Renal cortical epithelial cell (primary cell): ENCODE data around the gene KCNA5. TPM values are rescaled to one million over a fixed set of nuclear protein-coding genes. Genes with fewer than 3 reads are reported as not detected.

Source experiments
- DNase-seq: peaks from one replicate; pipeline ENCODE4 v3.0.0-alpha.2; 2011; ENCODE audit warnings: low read depth
- total RNA-seq: library from RNA; depleted of rRNA; stranded (reverse); fragments of >200 nt; gene quantifications from 2 replicates; pipeline ENCODE4 v1.2.3, GENCODE V29; 2014

KCNA5 gene
- total RNA-seq, 1 donor from 2014 or later = not detected

DNA sequence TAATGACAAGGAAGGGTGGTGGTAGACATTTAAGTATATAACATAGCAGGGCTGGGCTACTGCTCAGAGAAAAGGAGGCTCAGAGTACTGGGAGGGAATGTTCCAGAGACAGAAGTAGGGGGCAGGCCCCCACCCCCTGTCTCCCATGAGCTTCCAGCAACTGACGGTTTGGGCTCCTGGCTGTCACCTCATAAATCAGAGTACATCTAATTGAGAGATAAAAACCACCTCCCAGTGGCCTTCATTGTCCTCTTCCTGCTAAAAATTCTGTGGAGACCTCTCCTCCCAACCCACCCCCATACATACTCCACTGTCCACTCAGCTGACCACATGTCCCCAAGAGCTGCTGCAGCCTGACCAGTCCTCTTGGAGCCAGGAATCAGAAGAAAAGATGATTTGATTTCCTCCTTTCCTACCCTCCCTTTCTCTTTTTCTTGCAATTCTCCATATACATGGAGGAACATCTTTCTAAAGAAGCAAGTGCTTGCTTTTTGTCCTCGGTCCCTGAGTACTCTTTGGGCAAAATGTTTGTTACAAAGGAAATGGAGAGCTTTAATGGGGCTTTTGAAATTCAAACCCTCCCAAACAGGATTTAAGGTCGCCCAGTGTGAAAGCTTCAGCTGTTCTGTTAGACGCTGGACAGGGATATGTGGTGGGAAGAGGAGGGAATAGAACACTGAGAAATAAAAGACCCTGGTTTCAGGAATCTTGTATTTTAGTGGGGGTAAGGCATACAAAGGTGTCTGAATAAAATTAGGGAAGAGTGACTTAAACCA lies 16.4 kb upstream of the KCNA5 start:
- DNase-seq = no peak

DNA sequence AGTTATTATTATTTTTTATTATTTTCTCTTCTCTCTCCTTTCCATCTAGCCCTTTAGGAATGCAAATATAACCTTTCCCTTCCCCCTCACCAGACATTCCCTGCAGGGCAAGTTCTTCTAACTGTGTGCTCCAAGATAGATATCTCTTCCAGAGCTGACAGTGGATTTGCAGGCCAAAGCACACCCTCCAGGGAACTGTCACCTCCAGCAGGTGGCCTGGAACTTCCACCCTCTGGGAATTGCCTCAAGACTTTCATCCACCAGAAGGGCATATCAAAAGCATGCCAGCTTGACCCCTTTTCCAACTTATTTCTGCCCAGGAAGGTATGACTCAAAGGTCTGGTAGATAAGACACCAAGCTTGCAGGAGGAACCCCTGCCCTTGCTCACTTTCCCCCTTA lies 13.6 kb upstream of the KCNA5 start:
- no peak for DNase-seq

DNA sequence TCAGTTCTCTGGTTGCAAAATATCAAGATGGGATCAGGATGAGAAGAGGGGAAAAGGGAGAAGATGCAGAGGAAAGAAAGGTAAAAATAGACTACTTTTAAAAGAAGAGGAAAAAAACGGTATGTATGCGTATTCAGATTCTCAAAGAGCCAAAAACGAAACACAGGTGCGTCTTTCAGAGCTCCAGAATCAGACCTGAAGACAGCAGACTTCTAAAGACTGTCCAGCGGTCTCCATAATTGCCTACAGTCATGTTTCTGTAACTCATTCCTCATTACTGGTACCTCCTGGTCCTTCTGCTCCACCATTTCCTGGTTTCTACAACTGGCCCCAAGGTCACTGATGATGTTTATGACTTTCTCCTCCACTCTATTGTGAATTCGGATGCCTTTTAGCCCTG lies 12.4 kb upstream of the KCNA5 start:
- no peak for DNase-seq

DNA sequence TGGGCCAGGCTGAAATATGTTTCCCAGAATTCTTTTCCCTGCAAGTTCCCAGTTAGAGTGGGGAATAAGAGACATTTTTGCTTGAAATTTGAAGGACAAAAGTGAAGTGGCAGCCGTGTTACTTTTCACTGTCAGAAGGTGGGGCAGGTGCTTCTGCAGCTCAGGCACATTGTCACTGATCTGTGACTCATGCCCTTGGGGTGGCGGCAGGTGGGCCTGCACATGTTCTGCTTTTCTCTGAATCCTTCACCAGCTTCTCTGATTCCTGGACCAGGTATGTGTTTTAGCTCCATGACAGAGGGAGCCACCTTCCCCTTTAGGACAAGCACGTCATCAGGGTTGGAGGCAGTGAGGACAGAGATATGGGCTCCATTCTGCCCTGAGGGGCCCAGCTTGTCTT lies 11.7 kb upstream of the KCNA5 start:
- DNase-seq = no peak

DNA sequence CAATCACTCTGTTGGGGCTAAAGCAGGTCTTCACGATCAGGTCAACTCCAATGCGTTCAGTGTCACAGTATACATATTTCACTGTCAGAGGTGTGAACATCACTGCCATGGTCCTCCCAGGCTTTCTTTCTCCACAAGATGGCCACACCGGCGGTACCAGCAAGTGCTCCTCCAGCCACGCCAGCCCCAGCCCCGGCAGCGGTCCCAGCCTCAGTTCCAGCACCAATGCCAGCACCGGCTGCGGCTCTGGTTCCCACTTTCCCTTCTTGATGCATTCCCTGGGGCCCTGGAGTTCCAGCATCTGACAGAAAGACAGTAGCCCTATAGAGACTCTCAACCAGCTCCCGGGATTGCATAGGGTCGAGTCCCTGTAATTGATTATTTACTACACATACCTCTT lies 10.9 kb upstream of the KCNA5 start:
- no peak for DNase-seq

DNA sequence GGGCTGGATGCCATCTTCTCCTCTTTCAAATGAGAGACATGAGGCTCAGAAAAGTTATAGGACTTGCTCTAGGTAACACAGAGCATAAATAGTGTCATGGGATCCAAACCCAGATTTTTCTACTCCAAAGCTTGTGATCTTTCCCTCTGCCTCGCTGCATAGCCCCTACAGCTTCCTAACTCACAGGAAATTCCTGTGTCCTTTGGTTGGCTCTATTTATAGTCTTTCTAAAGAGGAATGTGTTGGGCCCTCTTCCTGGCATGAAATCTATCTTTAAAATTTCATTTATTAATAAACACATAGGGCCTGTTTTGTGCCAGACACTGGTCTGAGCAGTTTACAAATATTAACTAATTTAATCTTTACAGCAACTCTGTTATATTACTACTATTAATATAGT lies 9.8 kb upstream of the KCNA5 start:
- no peak for DNase-seq

DNA sequence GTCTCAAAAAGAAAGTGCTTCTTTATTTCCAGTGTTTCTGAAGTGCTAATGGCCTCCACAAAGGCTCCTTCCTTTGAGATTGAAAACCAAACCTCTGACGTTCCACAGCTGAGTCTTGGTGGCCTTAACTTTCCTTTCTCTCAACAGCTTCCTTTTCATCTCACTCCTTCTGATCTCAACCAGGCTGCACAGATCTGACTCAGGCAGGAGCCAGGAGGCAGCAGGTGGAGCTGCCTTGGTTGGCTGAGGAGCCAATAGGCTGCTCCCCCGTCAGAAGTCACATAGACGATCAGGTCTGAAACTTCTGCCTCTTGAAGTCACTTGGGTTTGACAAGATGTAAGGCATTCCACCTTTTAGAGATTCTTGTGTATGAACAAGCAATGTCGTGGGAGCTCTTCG lies 9.1 kb upstream of the KCNA5 start:
- DNase-seq = no peak

DNA sequence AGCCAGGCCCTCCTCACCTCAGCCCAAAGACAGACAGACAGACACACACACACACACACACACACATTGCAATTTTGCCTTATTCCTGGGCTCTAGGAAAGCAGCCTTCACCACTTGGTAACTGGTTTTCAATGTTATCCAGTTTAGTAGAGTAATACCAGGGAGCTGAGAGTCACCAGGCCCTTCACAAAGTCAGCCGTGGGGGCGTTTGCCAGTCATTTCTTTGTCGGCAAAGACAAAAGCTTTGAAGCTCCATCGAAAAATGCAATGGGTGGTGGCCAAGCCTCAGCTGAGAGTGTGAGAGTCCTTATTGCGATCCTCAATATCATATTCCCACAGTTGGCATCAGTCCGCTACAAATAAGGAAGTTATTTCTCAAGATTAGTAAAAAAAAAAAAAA lies 8.1 kb upstream of the KCNA5 start:
- DNase-seq = no peak

DNA sequence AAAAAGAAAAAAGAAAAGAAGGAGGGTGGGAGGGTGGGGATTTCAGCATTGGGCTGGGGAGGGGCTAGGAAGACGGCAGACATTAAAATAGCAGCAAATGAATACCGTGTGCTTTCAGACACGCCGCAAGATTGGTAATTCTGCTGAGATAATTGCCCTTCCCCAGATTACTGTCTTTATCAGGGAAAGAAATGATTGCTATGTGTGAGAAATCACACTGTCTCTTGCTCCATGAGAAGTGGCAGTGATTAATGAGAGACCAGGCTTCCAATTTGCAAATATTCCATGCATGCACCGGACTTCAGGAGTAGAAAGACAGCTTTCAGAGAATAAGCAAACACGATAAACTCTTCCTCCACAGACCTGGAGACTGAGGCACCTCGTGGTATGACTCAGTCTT lies 7.6 kb upstream of the KCNA5 start:
- no peak for DNase-seq

DNA sequence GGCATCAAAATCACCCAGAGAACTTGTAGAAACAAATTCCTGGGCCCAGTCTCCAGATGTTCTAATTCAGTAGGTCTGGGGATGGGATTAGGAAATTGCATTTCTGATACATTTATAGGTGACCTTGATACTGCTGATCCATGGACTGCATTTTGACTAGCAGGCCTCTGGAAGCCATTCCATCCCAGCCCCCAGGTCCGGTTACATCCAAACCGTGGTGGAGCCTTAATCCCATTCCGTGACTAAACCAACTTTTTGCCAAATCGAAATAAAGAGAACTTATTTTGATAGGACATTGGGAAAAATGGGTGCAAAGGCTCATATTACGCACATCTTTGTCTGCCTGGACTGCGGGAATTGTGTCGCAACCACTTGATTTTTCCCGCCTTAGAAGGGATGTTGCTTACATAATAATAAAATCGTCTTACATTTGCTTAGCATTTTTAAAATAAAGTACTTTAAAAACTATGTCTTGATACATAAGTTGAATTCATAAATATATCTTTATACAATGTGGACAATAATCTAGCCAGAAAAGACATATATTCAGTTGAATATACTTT lies 5.8 kb upstream of the KCNA5 start:
- no peak for DNase-seq

DNA sequence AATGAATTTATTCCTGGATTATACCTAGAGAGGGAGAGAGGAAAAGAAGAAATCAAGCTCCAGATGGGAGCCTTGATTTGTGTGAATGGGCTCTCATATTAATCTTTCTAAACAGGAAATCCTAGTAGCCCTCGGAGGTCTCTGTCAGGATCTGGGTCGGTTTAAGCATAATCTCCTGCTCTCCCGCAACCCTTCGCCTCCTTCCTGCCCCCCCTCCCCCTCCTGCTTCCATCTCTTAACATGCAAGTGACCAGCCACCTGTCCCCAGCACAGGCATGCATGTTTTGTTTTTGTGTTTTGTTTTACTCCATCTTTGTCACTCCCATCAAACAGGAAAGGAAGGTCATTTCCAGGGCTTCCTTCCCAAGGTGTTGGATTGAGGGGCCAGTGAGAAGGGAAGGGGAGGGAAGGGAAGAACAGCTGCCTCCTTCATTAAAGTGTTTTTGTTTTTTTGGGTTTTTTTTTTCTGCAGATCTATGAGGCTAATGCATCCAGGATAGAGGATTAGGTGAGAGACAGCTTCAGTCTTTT lies 4.8 kb upstream of the KCNA5 start:
- DNase-seq = no peak

DNA sequence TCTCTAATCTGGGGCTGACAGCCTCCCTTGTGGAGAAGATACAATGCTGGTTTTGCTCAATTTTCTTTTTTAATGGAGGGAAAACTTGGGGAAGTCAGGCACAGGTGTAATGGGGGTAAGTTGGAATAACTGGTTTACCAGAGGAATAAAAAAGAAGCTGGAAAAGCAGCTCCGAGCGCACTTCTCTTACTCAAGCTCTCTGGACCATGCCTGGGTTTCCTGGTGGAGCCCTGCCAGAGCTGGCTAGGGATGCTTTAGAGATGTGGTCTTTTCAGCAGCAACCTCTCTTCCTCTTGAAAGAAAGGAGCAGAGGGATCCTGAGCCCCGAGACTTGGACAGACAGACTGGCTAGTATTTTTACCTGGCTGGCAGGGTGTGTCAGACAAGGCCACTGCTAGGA lies 3.9 kb upstream of the KCNA5 start:
- DNase-seq = no peak

DNA sequence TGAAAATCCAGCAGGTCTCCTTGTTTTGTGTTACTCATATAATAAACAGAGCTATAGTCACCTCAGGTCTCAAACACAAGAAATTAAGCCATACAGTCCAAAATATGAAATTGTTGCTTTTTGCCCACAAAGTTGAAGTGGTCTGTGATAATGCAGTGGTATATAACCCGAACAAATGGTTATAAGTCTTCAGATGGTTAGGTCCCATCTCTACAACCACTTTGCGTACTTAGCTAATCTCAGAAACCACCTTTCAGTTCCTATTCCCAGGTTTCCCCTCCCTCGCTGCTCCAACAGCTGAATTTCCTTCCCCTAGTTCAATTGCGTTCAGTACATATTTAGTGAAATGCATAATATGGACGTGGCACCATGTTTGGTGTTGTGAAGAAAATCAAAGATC lies 3.3 kb upstream of the KCNA5 start:
- no peak for DNase-seq

DNA sequence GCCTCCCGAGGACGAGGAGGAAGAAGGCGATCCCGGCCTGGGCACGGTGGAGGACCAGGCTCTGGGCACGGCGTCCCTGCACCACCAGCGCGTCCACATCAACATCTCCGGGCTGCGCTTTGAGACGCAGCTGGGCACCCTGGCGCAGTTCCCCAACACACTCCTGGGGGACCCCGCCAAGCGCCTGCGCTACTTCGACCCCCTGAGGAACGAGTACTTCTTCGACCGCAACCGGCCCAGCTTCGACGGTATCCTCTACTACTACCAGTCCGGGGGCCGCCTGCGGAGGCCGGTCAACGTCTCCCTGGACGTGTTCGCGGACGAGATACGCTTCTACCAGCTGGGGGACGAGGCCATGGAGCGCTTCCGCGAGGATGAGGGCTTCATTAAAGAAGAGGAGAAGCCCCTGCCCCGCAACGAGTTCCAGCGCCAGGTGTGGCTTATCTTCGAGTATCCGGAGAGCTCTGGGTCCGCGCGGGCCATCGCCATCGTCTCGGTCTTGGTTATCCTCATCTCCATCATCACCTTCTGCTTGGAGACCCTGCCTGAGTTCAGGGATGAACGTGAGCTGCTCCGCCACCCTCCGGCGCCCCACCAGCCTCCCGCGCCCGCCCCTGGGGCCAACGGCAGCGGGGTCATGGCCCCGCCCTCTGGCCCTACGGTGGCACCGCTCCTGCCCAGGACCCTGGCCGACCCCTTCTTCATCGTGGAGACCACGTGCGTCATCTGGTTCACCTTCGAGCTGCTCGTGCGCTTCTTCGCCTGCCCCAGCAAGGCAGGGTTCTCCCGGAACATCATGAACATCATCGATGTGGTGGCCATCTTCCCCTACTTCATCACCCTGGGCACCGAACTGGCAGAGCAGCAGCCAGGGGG lies 979 bp downstream of the KCNA5 start:
- no peak for DNase-seq

DNA sequence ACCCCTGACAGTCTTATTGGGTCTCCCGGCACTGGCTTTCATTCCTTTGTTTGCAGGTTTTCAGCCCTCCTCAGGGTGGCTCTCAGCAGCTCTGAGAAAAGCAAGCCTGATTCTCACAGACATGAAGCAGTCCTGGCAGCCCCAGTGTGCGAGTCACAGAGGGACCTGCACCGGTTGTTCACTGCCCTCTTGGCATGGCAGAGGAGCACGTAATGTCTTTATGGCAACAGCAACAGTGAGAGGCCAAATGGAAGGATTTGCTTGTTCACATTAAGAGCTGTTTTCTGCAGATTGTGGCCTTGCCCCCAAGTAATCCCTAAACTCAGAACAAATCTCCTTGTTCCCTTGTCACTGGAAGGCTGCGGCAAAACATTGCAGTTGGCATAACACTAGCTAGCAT lies 3.4 kb downstream of the KCNA5 start:
- no peak for DNase-seq

DNA sequence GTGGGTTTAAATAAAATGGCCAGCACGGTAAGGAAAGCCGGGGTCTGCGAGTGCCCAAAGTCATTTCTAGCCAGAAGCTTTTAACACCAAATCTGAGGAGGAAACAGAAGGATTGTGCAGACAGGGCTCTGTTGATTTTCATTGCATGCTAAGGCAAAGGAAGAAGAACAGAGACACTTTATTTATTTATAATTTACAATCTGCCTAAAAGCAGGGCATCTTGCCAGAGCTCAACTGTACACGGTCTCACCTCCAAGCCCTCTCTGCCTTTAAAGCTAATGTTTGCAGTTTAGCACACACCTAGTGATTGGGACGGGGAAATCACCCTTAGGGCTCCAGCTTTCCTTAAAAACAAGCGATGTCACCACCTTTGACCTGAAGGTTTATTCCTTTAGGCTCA lies 4.0 kb downstream of the KCNA5 start:
- DNase-seq = no peak

DNA sequence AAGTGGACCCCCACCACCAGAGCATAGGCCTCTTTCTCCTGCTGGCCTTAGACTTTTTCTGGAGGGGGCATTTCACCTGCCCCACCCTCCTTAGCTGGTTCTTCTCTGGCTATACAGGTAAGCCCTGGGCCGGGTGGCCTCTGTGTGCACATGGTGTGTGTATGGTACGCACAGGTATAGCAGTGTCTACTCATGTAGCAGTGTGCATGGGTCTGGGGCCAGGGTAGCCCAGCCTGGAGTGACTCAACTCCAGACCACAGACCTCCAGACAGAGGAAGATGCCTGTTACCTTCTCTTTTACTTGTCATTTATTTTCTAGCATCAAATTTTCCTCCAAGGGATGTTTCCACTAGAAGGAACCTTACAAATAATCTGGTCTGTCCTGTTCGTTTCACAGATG lies 6.9 kb downstream of the KCNA5 start:
- no peak for DNase-seq

DNA sequence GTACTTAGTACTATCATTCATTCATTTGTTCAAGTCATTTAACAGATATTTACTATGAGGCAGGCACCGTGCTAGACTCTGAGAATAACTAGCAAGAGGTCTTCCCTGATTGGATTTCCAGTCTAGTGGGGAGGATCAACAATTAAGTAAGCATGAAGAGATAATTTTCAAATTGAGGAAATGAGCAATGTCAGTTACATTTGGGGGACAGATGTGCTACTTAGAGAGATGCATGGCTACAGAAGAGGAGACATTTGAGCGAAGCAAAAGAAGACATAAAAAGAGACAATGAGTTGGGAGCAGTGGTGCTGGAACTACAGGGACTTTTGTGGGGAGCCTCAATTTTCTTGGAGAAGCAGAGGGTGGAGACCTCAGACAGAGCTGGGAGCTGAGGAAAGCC lies 7.7 kb downstream of the KCNA5 start:
- DNase-seq = no peak

DNA sequence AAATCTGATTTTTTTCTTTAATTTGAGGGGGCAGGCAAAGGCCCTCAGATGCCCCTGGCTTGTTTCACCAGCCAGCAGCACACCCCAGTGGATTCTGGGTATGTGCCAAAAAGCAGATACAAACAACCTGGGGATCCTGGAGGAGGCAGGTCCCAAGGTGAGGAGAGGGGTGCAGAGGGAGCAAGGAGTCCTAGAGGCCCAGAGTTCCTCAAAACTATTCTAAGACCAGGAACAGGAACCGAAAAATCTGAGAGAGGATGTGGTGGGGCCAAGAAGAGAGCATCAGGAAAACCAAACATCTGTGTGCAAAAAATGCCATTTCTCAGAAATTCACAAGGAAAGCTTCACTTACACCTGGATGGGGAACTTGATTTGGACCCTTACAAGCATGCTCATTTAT lies 8.2 kb downstream of the KCNA5 start:
- no peak for DNase-seq

DNA sequence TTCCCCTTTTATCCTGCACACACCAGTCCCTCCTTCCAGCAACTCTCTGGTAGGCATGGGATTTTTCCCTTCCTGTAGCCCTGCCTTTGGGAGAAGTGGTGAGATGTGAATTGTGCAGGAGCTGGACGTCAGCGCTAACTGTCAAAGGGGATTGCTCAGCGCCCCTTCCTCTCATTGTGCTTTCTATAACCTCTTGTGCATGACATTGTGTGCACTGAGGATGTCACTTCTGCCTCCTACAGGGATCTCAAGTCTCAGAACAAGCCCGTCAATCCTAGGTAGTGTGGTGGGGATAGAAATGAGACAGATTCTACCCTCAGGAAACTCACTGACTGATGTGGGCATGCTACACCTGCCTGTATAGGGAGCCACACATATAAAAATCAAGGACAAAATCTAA lies 8.7 kb downstream of the KCNA5 start:
- no peak for DNase-seq

DNA sequence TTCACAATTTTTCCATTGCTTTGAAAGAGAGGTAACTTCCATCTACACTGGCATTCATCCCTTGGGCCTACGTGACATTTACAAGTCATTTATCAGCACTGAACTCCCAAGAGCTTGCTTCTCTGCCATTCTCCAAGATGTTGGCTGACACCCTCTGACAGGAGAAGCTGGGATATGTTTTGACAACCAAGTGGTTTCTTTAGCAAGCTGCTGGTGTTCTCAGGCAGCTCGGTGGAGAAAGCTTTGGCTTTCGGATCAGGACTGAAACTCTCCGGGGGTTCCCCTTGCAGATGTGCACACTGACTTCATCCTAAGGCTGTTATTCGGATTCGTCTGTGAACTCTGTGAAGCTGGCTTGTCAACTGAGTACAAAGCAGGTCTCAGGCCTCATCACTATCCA lies 15.7 kb downstream of the KCNA5 start:
- no peak for DNase-seq

DNA sequence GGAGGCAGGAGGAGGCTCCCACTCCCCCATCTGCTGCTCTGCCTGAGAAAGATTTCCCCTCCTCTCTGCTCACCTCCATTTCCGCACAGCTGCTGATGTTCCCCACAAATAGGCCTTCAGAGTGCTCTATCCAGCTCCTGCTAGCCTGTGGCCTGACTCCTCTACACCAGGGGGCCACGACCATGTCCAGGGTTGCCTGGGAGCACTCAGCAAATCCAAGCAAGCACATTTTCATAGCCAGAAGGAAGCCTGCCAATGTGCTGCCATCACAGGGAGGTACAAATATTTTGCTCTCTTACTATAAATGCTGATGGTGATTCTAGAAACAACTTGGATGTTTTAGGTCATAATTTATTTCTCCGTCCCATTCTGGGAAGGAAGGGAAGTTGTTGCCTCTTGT lies 17.3 kb downstream of the KCNA5 start:
- no peak for DNase-seq

DNA sequence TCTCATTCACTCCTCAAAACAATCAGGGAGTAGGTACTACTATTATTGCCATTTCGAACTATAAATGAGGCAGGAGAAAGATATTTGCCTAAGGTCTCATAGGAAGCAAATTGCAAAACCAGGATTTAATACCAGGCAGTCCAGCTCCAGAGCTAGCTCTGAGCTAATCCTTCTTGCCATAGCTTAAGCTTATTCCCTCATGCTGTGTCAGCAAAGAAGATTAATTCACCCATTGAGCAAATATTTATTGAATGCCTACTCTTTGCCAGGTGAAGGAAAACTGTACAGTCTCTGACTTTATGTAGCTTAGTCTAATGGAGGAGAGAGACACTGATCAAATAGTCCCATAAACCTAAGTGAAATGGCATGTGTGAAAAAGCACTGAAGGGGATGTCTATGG lies 19.5 kb downstream of the KCNA5 start:
- no peak for DNase-seq
